Measurements from ENCODE around the gene TNFAIP8L2. TPM values are rescaled to one million over a fixed set of nuclear protein-coding genes. Genes with fewer than 3 reads are reported as not detected.

Gene TNFAIP8L2
- total and polyA plus RNA-seq, 2 of the 4 experiments (the other 2 are of a cell fraction), result not detected

- H4K20me1 ChIP-seq (ENCODE audit: insufficient read depth, low read length), result no peaks in the 10 kb centered on the region
- H2BK15ac ChIP-seq (ENCODE audit: low read depth, low read length), result no peak overlapping the region
- WGBS, 2 experiments (ENCODE audit: extremely low coverage in 2 of 2, insufficient read length in 1 of 2), result no CpG with 5 or more reads among the region's 6 CpGs
- no peak overlapping the region for H3K56ac ChIP-seq (ENCODE audit: extremely low read depth, insufficient read depth, low read length)
- H3K4me1 ChIP-seq (ENCODE audit: control insufficient read depth, insufficient read depth, low read length), result no peaks in the 10 kb centered on the region
- no peak overlapping the region for H2BK20ac ChIP-seq (ENCODE audit: low read depth, low read length)
- in situ Hi-C loops (cut with MboI; ENCODE audit: low sequenced_read_pairs), result no loop called here
- H3K4ac ChIP-seq (ENCODE audit: low read depth, low read length), result no peak overlapping the region
- H3K4me2 ChIP-seq (ENCODE audit: low read depth, low read length), result no peak overlapping the region
- H3K4me3 ChIP-seq (ENCODE audit: insufficient read depth, low read depth, low read length), result no peak overlapping the region
- BruUV-seq (replicated peaks), result no TSS peak
- dilution Hi-C loops (cut with HindIII; ENCODE audit: low sequenced_read_pairs, unreplicated experiment), result no loop called here
- no peaks in the 10 kb centered on the region for H3K79me1 ChIP-seq (ENCODE audit: low read depth in 1 of 2, low read length in 2 of 2)
- no peak overlapping the region for H3K18ac ChIP-seq (ENCODE audit: low read depth, low read length)
- intact Hi-C loops (cut with micrococcal nuclease), result no loop called here
- no peak overlapping the region for H3K14ac ChIP-seq (replicated peaks; ENCODE audit: low read depth, low read length)
- H2AK9ac ChIP-seq (replicated peaks; ENCODE audit: low read depth, low read length, poor library complexity), result no peak overlapping the region
- no peak overlapping the region for H2BK120ac ChIP-seq (ENCODE audit: low read depth, low read length)
- ChIA-PET POLR2A (ENCODE audit: unreplicated experiment) (interaction anchor here (0.6 to 0.7 kb wide), 2 partner anchors 28 to 160 kb away, joined by 3 to 5 read pairs; no protein-coding TSS in a partner anchor), CTCF (interaction anchor here (1.0 kb wide), 1 partner anchor 29 kb away, joined by 3 read pairs; no protein-coding TSS in a partner anchor)
- no peak overlapping the region for H2AK5ac ChIP-seq (ENCODE audit: low read depth, low read length)
- TF ChIP-seq ELK1 (IDR thresholded peaks at IDR 0.05; ENCODE audit: borderline replicate concordance, low read depth, low read length), result no peak
- TF ChIP-seq, protein P1, sequence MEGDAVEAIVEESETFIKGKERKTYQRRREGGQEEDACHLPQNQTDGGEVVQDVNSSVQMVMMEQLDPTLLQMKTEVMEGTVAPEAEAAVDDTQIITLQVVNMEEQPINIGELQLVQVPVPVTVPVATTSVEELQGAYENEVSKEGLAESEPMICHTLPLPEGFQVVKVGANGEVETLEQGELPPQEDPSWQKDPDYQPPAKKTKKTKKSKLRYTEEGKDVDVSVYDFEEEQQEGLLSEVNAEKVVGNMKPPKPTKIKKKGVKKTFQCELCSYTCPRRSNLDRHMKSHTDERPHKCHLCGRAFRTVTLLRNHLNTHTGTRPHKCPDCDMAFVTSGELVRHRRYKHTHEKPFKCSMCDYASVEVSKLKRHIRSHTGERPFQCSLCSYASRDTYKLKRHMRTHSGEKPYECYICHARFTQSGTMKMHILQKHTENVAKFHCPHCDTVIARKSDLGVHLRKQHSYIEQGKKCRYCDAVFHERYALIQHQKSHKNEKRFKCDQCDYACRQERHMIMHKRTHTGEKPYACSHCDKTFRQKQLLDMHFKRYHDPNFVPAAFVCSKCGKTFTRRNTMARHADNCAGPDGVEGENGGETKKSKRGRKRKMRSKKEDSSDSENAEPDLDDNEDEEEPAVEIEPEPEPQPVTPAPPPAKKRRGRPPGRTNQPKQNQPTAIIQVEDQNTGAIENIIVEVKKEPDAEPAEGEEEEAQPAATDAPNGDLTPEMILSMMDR (conservative IDR thresholded peaks at IDR 0.05; ENCODE audit: low read depth, low read length), result no peak
- TF ChIP-seq RAD21 (IDR thresholded peaks at IDR 0.05; ENCODE audit: low read length), result no peak
- TF ChIP-seq CHD1 (IDR thresholded peaks at IDR 0.05; ENCODE audit: low read depth, low read length), result no peak
- TF ChIP-seq SMC3 (IDR thresholded peaks at IDR 0.05; ENCODE audit: low read depth, low read length), result no peak
- no peak for TF ChIP-seq MAFK (IDR thresholded peaks at IDR 0.05; ENCODE audit: low read depth, low read length)
- TF ChIP-seq RCOR1 (IDR thresholded peaks at IDR 0.05; ENCODE audit: insufficient replicate concordance, low read length), result no peak
- TF ChIP-seq BHLHE40 (IDR thresholded peaks at IDR 0.05; ENCODE audit: low read depth, low read length), result no peak
- no peak for TF ChIP-seq NFE2L2 (IDR thresholded peaks at IDR 0.05; ENCODE audit: low read depth, low read length)
- TF ChIP-seq FOS (IDR thresholded peaks at IDR 0.05; ENCODE audit: low read depth, low read length), result no peak
- no peak overlapping the region for H4K5ac ChIP-seq (ENCODE audit: low read depth, low read length)
- ATAC-seq (ENCODE audit: low read depth) (no peak), DNase-seq (no peak)
- no peak overlapping the region for H3K23ac ChIP-seq (ENCODE audit: low read depth, low read length)
- H3K36me3 ChIP-seq (ENCODE audit: control insufficient read depth, insufficient read depth, low read length), result no peaks in the 10 kb centered on the region
- H4K91ac ChIP-seq (ENCODE audit: insufficient read depth, low read depth, low read length), result no peak overlapping the region
- no peak overlapping the region for H3K27ac ChIP-seq (ENCODE audit: insufficient read depth, low read length)
- no peak overlapping the region for H2AFZ ChIP-seq (replicated peaks; ENCODE audit: low read length, poor library complexity)
- H3K27me3 ChIP-seq (ENCODE audit: control insufficient read depth, insufficient read depth, low read length), result peaks cover 9% of the 10 kb centered on the region
- H2BK5ac ChIP-seq (ENCODE audit: low read depth, low read length, poor library complexity, severe bottlenecking), result no peak overlapping the region
- H3K9me3 ChIP-seq (ENCODE audit: control insufficient read depth, insufficient read depth, low read length), result no peaks in the 10 kb centered on the region
- no peak overlapping the region for H4K8ac ChIP-seq (ENCODE audit: low read depth in 2 of 2, low read length in 2 of 2)
- no peak overlapping the region for H3K9ac ChIP-seq (ENCODE audit: low read depth, low read length)
- no peaks in the 10 kb centered on the region for H3K9me1 ChIP-seq (ENCODE audit: insufficient read depth, low read length)
Observed at GRCh38 chr1:151128800-151129199, 27.6 kb upstream of the TNFAIP8L2 start.

Data from IMR-90 (cell line).